Stimulated activated CD4-positive, alpha-beta T cell treated with anti-CD3 and anti-CD28 coated beads, Interleukin-1b, Interleukin-23, amount 100 ng/mL, for 1 hour (primary cell): ENCODE data around the gene TXNRD2.

ENCODE experiments used
- DNase-seq, 2 donors: peaks; one replicate each; pipeline ENCODE4 v3.0.0-alpha.2; 2020; ENCODE audit warnings: low read depth in 2 of 2

The TXNRD2 gene

DNA sequence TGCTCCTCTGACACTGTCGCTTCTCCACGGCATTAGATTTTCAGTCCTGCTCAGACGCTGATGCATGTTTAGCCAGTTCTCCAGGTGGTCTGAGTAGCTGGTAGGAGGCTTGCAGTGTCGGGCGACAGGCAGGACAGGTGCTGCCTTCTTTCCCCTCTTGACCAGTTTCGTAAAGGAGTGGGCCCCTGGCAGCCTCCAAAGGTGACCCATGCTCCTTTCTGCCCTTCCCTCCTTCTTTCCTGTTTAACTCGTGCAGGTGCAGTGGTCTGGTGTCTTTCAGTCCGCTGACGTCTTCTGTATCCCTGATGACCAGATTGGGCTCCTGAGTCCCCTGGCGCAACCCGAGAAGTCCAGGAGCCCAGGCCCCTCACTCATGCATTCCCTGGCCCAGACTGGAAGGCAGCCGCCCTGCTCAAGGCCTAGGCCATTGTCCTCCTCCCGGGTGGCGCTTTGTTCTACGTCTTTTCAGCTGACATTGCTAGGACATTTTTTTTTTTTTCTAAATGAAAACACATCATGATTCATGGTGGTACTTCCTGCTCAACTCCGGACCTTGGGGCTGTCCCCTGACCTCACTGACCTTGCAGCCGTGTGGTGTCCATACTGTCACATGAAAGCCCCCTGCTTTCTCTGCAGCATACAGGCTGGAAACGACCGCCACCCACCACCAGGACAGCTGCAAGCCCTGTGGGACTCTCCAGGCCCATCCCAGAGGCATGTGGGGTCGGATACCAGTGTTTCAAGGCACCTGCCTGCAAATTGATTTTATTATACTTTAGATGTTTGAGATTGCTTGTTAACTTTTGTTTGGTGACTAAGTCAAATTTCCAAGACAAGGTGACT lies 25.5 kb upstream of the TXNRD2 start:
- DNase-seq: no peak

GRCh38 chr22:19965771-19966709 lies 24.4 kb upstream of the TXNRD2 start:
- DNase-seq: no peak

DNA sequence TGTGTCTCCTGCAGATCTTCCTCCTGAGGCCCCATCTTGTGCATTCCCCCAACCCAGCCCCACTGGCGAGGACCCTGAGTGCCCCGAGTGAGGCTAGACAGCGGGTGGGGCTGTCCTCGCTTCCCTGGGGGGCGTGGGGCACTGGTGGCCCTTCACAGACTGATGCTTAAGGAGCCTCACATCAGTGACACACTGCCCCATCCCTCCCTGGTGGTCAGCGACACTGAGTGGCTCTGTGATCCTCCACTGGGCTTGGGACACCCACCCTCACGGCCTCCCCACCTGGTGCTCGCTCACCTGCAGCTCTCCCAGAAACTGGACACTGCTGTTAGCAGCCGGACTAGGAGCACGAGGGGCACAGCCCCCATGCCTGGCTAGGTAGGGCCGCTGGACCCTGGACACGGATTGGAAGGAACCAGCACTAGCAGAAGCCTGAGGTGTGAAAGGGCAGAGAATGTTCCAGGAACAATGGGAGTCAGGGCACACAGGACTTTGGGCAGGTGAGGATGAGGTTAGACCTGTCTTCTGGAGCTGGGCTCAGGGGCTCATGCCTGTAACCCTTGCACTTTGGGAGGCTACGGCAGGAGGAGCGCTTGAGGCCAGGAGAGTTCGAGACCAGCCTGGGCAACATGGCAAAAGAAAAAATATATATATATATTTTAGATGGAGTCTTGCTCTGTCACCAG lies 23.2 kb upstream of the TXNRD2 start:
- DNase-seq: no peak

- DNase-seq: no peak
Observed at GRCh38 chr22:19963863-19964642, 22.4 kb upstream of the TXNRD2 start.

DNA sequence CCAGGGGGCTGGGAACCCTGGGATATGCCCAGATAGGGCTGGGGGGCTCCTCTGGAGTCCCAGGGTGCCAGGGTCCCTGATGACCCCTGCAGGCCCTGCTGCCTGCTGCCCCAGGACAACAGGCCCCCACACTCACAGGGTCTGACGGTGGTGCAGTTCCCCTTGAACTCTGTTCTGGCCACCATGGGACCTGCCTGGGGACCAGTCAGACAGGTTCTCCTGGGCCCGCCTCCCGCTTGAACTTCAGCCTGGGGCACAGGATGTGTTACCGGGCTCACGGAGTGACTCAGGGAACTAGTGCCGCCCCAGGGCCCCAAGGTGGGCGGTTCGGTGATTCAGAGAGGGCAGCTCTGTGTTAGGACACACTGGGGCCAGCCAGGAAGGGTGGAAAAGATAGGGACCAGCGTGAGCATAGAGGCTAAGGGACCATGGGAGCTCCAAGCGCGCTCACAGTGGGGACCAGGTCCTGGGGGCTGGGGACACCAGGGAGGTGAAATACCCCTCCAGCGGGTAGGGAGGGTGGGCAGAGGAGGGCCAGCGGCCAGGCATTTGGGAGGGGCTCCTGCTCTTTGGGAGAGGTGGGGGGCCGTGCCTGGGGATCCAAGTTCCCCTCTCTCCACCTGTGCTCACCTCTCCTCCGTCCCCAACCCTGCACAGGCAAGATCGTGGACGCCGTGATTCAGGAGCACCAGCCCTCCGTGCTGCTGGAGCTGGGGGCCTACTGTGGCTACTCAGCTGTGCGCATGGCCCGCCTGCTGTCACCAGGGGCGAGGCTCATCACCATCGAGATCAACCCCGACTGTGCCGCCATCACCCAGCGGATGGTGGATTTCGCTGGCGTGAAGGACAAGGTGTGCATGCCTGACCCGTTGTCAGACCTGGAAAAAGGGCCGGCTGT lies 21.5 kb upstream of the TXNRD2 start:
- no peak for DNase-seq

DNA sequence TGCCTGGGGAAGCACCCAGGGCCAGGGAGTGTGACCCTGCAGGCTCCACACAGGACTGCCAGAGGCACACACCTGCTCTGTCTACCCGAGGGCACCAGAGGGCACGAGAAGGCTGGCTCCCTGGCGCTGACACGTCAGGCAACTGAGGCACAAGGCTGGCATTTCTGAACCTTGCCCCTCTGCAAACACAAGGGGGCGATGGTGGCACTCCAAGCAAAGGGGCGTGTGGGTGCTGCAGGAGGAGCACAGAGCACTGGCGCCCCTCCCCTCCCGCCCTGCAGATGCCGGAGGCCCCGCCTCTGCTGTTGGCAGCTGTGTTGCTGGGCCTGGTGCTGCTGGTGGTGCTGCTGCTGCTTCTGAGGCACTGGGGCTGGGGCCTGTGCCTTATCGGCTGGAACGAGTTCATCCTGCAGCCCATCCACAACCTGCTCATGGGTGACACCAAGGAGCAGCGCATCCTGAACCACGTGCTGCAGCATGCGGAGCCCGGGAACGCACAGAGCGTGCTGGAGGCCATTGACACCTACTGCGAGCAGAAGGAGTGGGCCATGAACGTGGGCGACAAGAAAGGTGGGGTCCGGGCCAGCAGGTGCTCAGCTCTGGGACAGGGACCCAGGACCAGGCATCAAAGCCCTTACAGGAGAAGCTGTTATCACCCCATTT lies 20.8 kb upstream of the TXNRD2 start:
- peak in 1 of 2 donors; percentile 9 for DNase-seq

- no peak for DNase-seq
Observed at GRCh38 chr22:19961868-19962245, 20.2 kb upstream of the TXNRD2 start.

DNA sequence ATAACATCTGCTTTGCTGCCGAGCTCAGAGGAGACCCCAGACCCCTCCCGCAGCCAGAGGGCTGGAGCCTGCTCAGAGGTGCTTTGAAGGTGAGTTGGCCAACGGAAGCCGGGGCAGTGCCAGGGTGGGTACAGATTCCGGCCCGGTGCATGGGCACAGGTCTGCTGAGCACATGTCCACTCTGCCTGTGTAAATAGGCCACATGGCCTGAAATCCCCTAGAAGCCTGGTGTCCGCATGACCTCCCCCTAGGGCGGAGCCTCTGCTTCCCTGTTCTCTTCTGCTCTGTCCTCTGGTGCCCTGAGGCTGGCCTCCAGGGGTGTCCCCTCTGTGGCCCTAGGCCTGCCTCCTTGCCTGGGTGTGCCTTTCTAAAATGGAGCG lies 19.6 kb upstream of the TXNRD2 start:
- DNase-seq: no peak

DNA sequence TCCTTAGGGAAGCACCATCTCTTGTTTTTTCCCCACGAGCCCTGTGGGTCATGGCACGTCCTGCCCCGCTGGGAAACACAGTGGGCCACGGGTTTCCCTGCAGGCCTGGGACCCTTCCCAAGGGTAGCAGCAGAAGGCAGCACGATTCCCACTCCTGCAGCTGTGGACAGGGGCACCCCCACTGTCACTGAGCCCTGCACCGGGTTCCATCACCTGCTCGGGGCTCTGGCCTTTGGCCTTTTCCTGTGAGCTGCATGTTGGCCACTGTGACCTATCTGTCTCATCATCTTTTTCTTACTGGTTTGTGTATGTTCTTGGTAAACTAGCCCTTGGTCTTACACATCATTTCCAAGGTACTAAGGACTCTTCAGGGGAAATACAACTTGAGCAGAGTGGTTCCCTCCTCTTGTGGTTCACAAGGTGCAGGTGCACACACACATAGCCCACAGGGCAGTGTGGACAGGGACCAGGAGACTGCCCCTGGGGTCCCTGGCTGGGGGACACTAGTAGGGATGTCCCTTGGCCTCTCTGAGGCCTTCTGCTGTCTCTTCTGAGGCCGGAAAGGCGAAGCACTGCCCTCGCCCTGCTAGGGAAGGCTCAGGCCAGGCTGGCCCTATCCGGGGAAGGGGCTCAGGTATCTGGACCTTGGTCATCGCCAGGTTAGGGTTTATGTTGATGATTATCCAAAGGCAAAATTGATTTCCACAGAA lies 19.0 kb upstream of the TXNRD2 start:
- DNase-seq: no peak

- DNase-seq: no peak
Observed at GRCh38 chr22:19959587-19960490, 18.2 kb upstream of the TXNRD2 start.

DNA sequence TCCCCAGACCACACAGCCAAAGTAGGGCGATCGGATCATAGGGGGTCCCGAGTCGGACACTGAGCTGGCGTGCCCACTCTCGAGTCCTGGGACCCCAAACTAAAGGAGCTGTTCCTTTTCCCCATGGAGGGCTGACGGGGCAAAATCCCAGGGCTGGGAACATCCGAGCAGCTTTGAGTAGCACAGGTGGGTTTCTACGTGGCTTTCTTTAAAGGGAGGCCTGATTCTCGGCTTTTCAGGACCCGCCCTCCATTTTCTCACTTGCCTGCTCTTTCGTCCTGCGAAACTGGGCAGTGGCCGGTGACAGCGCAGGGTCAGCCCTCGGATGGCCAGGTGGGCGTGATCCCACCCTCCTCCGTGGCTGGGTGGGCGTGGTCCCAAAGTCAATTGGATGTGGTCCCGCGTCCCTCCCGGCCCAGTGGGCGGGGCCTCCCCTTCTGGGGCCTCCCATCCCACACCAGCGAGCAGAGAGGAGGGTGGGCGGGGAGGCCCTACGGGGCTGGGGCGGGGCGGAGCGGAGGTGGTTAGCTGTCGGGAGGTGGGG lies 17.5 kb upstream of the TXNRD2 start:
- DNase-seq: no peak

DNA sequence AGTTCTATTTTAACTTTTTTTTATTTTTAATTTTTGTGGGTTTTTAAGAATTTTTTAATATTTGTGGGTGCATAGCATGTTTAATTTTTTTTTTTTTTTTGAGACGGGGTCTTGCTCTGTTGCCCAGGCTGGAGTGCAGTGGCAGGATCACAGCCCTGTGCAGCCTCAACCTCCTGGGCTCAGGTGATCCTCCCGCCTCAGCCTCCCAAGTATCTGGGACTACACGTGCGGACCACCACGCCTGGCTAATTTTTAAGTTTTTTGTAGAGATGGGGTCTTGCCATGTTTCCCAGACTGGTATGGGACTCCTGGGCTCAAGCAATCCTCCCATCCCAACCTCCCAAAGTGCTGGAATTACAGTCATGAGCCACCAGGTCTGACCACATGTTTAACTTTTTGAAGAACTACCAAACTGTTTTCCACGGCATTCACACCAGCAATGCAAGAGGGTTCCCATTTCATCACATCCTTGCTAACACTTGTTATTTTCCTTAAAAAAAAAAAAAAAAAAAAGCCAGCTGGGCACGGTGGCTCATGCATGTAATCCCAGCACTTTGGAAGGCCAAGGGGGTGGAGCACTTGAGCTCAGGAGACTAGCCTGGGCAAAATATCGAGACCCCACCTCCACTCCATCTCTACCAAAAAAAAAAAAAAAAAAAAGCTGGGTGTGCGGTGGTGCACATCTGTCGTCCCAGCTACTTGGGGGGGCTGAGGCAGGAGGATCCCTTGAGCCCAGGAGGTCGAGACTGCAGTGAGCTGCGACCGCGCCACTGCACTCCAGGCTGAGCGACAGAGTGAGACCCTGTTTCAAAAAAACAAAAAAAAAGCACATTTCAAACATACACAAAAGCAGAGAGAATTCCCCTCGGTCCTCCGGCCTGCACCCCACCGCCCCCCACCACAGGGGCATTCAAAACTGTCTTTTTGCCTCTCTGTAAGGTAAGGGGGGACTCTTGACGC lies 16.7 kb upstream of the TXNRD2 start:
- no peak for DNase-seq

- DNase-seq: no peak
Observed at GRCh38 chr22:19957445-19957844, 15.8 kb upstream of the TXNRD2 start.

DNA sequence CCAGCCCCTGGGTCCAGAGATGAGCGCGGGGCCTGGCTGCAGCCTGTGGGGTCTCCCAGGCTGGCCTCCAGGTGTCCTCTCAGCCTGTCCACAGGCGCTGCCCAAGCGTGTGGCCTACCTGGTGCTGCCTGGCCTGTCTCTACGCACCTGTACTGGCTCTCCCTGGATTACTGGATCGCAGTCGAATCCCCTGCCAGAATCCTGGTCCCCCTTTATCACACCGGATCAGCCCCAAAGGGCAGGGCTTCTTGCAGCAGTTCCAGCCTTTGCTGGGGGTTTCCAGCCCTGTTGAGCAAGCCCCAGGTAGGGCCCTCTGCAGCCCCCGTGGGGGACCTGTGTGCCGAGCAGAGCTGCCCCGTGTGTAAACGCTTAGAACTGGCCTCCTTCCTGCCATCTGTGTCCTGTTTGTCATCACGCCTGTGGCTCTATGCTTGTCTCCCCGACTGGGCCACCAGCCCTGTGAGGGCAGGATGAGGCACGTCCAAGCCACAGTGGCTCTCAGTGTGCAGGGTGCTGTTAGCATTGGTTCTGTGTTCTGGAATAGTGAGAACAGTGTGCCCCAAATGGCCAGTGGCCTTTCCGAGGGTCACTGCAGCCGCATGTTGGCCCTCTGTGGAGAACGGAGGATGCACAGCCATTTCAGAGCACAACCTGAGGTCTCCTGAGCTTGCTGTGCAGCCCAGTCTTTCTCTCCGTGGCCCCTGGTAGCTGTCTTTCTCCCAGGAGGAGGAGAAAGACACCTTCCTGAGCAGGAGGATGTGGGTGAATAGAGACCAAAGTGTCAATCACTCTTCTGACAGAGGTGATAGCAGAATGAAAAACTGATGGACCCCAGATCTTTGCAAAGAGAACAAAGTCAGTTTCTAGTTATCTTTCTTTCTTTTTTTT lies 13.9 kb upstream of the TXNRD2 start:
- DNase-seq: no peak

DNA sequence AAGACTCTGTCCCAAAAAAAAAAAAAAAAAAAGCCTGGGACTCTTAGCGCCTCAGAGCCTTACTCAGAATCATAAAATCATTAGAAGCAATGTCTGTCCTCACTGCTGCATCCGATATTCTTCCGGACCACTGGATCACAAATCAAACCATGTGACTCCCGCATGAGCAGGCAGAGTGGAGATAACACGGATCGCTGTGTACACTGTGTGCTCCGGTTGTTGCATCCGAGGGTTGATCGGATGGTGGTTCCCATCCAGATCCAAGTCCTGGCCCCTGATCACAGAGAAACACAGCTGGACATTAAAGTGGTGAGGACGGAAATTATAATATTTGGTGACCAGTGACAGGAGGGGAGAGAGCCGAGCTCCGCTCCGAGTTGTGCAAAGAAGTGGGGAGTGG lies 9.7 kb upstream of the TXNRD2 start:
- DNase-seq: no peak
